Measurements from ENCODE around the gene ENDOU.

The ENDOU gene

GRCh38 chr12:47757840-47758583 is 32.7 kb upstream of the ENDOU start:
- DNase-seq (ENCODE audit: low read depth in 2 of 2) = no peak
- peak overlapping the region; percentile 57 to 59 for H3K4me3 ChIP-seq (replicated peaks in 1 of 2; ENCODE audit: low read depth in 2 of 2, low read length in 2 of 2)
- TF ChIP-seq, protein P1, sequence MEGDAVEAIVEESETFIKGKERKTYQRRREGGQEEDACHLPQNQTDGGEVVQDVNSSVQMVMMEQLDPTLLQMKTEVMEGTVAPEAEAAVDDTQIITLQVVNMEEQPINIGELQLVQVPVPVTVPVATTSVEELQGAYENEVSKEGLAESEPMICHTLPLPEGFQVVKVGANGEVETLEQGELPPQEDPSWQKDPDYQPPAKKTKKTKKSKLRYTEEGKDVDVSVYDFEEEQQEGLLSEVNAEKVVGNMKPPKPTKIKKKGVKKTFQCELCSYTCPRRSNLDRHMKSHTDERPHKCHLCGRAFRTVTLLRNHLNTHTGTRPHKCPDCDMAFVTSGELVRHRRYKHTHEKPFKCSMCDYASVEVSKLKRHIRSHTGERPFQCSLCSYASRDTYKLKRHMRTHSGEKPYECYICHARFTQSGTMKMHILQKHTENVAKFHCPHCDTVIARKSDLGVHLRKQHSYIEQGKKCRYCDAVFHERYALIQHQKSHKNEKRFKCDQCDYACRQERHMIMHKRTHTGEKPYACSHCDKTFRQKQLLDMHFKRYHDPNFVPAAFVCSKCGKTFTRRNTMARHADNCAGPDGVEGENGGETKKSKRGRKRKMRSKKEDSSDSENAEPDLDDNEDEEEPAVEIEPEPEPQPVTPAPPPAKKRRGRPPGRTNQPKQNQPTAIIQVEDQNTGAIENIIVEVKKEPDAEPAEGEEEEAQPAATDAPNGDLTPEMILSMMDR (IDR thresholded peaks at IDR 0.05; ENCODE audit: low read depth, low read length) = no peak

GRCh38 chr12:47757364-47757839 is 32.1 kb upstream of the ENDOU start:
- H3K4me3 ChIP-seq (replicated peaks in 1 of 2; ENCODE audit: low read depth in 2 of 2, low read length in 2 of 2) = peak overlapping the region; percentile 57 to 59
- TF ChIP-seq, protein P1 (IDR thresholded peaks at IDR 0.05; ENCODE audit: low read depth, low read length) = no peak
- DNase-seq (ENCODE audit: low read depth in 2 of 2) = no peak

GRCh38 chr12:47755655-47756562 is 30.6 kb upstream of the ENDOU start:
- TF ChIP-seq, protein P1 (IDR thresholded peaks at IDR 0.05; ENCODE audit: low read depth, low read length) = no peak
- DNase-seq (ENCODE audit: low read depth in 2 of 2) = no peak
- no peak overlapping the region for H3K4me3 ChIP-seq (replicated peaks in 1 of 2; ENCODE audit: low read depth in 2 of 2, low read length in 2 of 2)

DNA sequence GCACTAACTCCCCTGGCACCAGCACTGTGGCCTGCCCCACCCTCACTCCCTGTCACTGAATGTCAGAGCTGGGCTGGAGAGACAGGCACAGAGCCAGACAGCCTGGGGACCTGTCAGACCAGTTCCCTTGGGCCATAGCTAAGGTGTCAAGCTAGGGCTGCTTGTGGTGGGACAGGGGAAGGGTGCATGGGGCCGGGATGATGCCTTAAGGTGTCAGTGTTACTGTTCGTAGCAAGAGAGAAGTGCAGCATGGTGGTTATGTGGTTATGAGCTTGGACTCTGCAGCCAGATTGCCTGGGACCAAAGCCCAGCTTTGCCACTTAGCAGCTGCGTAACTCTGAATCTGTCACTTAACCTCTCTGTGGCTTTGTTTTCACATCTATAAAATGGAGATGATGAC is 29.6 kb upstream of the ENDOU start:
- TF ChIP-seq, protein P1 (IDR thresholded peaks at IDR 0.05; ENCODE audit: low read depth, low read length) = no peak
- no peak overlapping the region for H3K4me3 ChIP-seq (replicated peaks in 1 of 2; ENCODE audit: low read depth in 2 of 2, low read length in 2 of 2)
- DNase-seq (ENCODE audit: low read depth in 2 of 2) = no peak

- no peak overlapping the region for H3K4me3 ChIP-seq (replicated peaks in 1 of 2; ENCODE audit: low read depth in 2 of 2, low read length in 2 of 2)
- no peak for DNase-seq (ENCODE audit: low read depth in 2 of 2)
- TF ChIP-seq, protein P1 (IDR thresholded peaks at IDR 0.05; ENCODE audit: low read depth, low read length) = no peak
Observed at GRCh38 chr12:47754126-47754525, 28.8 kb upstream of the ENDOU start.

GRCh38 chr12:47753021-47754001 is 28.0 kb upstream of the ENDOU start:
- TF ChIP-seq, protein P1 (IDR thresholded peaks at IDR 0.05; ENCODE audit: low read depth, low read length) = no peak
- no peak overlapping the region for H3K4me3 ChIP-seq (replicated peaks in 1 of 2; ENCODE audit: low read depth in 2 of 2, low read length in 2 of 2)
- DNase-seq (ENCODE audit: low read depth in 2 of 2) = peak; percentile 41 to 54
